Neuron (in vitro differentiated cells): ENCODE results near the gene PARK7.
"Not testable (repeated sequence)": the region's sequence is repeated elsewhere in the genome, so short reads cannot be mapped to it uniquely, and the experiment has no call there.

ENCODE experiments used
- H2AFZ ChIP-seq: one replicate; pipeline ENCODE4 v1.6.1; 2013; ENCODE audit warnings: low read depth, mild to moderate bottlenecking, inconsistent platforms, low read length, moderate library complexity
- H3K27me3 ChIP-seq: one replicate; pipeline ENCODE4 v1.6.1; 2013; ENCODE audit warnings: low read length; ENCODE audit not compliant: insufficient read depth
- H3K36me3 ChIP-seq: one replicate; pipeline ENCODE4 v1.6.1; 2013; ENCODE audit warnings: low read length; ENCODE audit not compliant: insufficient read depth
- H3K4me1 ChIP-seq: one replicate; pipeline ENCODE4 v1.6.1; 2013; ENCODE audit warnings: low read length; ENCODE audit not compliant: insufficient read depth
- H3K4me3 ChIP-seq: 2 replicates; pipeline ENCODE4 v1.5.1; 2013; ENCODE audit warnings: mild to moderate bottlenecking, low read length, moderate library complexity
- H3K9me3 ChIP-seq: one replicate; pipeline ENCODE4 v1.6.1; 2013; ENCODE audit warnings: low read length

PARK7 gene

DNA sequence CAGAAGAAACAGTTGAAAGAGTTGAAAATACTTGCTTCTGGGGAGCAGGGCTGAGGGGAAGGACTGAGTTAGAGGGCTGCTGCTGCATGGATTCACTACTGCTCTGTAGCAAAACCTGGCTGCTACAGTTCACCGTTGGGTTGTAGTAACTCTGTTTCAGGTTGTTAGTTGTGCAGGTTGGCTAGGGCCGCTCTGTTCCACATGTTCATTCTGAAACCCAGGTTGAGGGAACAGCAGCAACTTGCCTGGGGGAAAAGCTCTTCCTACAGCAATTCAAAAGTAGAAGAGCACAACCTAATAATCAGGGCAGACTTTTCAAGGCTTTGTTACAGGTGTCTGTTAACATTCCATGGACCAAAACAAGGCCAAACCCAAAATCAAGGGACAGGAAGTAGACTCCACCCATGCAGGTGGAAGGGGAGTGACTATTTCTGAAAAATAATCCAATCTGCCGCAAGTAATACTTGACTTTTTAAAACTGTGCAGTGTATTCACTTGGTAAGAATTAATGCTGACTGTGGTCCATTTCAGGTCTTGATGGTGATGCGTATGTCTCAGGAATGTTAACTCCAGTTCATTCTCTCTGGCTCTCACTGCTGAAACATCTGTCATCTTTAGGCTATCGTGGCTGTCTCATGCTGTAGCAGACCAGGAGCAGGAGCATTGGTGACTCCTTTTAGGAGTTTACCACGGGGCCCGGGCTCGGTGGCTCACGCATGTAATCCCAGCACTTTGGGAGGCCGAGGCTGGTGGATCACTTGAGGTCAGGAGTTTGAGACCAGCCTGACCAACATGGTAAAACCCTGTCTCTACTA, 5.1 kb upstream of the PARK7 start:
- peaks cover 4% of the 10 kb centered on the region for H3K4me1 ChIP-seq
- no peak overlapping the region for H2AFZ ChIP-seq
- H3K4me3 ChIP-seq = no peak overlapping the region
- H3K27me3 ChIP-seq = no peaks in the 10 kb centered on the region
- no peaks in the 10 kb centered on the region for H3K36me3 ChIP-seq
- H3K9me3 ChIP-seq = peaks cover under 1% of the 10 kb centered on the region

DNA sequence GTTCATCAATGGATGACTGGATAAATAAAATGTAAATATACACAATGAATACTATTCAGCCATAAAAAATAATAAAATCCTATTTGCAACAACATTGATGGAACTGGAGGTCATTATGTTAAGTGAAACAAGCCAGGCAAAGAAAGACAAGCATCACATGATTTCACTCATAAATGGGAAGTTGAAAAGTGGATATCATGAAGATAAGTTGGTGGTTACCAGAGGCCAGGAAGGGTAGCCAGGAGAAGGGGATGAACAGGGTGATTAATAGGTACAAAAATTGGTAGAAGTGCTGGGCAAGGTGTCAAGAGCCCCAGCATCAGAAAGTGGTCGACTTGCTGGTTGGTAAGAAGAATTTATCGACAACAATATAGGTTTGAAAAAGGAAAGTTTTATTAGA, 1.3 kb upstream of the PARK7 start:
- H3K9me3 ChIP-seq = no peaks in the 10 kb centered on the region
- peaks cover 15% of the 10 kb centered on the region for H3K4me1 ChIP-seq
- no peaks in the 10 kb centered on the region for H3K27me3 ChIP-seq
- H3K4me3 ChIP-seq = peak overlapping the region; percentile 82
- no peak overlapping the region for H2AFZ ChIP-seq
- peaks cover 13% of the 10 kb centered on the region for H3K36me3 ChIP-seq

DNA sequence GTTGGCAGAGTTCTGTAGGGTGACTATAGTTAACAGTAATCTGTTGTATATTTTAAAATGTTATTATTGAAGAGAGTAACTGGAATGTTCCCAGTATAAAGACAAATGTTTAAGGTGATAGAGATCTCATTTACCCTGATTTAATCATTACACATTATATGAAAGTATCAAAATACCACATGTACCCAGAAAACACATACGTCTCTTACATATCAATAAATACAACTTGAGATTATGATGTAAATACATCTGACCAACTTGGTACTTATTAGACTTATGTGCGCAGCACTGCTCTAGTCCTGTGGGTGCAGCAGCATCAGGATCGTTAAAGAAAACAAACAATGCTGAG, 670 bp upstream of the PARK7 start:
- no peaks in the 10 kb centered on the region for H3K9me3 ChIP-seq
- peak overlapping the region; percentile 82 for H3K4me3 ChIP-seq
- peaks cover 15% of the 10 kb centered on the region for H3K4me1 ChIP-seq
- H3K27me3 ChIP-seq = no peaks in the 10 kb centered on the region
- peaks cover 20% of the 10 kb centered on the region for H3K36me3 ChIP-seq
- peak overlapping the region; percentile 41 for H2AFZ ChIP-seq

DNA sequence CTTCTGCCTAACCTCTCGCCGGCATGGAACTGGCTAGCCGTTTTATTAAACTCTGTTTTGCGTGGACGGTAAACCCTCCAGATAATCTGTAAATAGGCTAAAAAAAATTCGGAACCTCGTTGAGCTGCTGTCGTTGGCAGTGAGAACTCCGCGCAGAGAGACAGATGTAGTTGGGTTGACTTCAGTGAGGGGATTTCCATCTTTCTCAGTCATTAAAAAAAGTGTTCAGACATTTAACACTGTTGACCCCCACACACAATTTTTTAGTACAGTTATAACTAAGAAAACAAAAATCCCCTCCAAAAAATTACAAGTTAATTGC, 464 bp downstream of the PARK7 start:
- no peak overlapping the region for H2AFZ ChIP-seq
- no peaks in the 10 kb centered on the region for H3K9me3 ChIP-seq
- peaks cover 15% of the 10 kb centered on the region for H3K4me1 ChIP-seq
- peaks cover 31% of the 10 kb centered on the region for H3K36me3 ChIP-seq
- no peaks in the 10 kb centered on the region for H3K27me3 ChIP-seq
- peak overlapping the region; percentile 82 for H3K4me3 ChIP-seq

DNA sequence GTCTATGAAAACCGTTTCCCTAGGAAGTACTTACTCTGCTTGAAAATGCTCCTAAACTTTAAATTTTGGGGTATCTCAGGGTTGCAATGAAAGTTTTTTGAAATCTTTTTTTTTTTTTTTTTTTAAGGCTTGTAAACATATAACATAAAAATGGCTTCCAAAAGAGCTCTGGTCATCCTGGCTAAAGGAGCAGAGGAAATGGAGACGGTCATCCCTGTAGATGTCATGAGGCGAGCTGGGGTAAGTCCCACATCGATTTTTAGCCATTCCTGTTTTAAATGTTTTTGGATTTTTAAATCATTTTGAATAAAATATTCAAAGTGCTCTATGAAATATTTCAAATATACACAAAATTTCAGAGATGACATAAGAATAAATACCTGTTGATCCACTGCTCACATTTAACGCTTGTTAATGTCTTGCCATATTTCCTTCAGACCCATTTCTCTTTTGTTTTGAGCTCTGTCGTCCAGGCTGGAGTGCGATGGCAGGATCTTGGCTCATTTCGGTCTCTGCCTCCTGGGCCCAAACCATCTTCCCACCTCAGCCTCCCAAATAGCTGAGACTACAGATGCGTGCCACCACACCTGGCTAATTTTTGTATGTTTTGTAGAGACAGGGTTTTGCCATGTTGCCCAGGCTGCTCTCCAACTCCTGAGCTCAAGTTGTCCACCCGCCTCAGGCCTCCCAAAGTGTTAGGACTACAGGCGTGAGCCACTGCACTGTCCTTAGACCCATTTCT, 1.3 kb downstream of the PARK7 start:
- Histone ChIP-seq H3K9me3 (no peaks in the 10 kb centered on the region), H3K4me3 (peak overlapping the region; percentile 82), H3K4me1 (peaks cover 15% of the 10 kb centered on the region), H2AFZ (no peak overlapping the region), H3K27me3 (no peaks in the 10 kb centered on the region), H3K36me3 (peaks cover 39% of the 10 kb centered on the region)

DNA sequence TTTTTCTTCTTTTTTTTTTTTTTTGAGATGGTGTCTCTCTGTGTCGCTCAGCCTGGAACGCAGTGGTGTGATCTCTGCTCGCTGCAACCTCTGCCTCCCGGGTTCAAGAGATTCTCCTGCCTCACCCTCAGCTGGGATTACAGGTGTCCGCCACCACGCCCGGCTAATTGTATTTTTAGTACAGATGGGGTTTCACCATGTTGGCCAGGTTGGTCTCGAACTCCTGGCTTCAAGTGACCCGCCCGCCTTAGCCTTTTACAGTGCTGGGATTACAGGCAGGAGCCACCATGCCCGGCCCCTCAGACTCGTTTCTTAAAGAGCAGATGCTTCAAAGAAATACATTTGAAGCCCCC, 1.8 kb downstream of the PARK7 start:
- not testable (repeated sequence) for H2AFZ ChIP-seq, H3K9me3 ChIP-seq, H3K27me3 ChIP-seq, H3K4me3 ChIP-seq
- H3K4me1 ChIP-seq = peaks cover 15% of the 10 kb centered on the region
- peaks cover 42% of the 10 kb centered on the region for H3K36me3 ChIP-seq

DNA sequence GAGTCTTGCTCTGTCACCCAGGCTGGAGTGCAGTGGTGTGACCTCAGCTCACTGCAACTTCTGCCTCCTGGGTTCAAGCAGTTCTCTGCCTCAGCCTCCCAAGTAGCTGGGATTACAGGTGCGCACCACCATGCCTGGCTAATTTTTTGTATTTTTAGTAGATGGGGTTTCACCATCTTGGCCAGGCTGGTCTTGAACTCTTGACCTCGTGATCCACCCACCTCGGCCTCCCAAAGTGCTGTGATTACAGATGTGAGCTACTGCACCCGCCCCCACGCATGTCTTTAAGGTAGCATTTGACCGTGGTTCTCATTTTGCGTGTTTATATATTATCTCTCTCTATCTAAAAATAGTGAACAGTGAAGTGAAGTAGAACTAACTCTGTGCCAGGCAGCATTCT, 2.3 kb downstream of the PARK7 start:
- H3K27me3 ChIP-seq, H2AFZ ChIP-seq, H3K9me3 ChIP-seq, H3K4me3 ChIP-seq: not testable (repeated sequence)
- Histone ChIP-seq H3K4me1 (peaks cover 15% of the 10 kb centered on the region), H3K36me3 (peaks cover 46% of the 10 kb centered on the region)

DNA sequence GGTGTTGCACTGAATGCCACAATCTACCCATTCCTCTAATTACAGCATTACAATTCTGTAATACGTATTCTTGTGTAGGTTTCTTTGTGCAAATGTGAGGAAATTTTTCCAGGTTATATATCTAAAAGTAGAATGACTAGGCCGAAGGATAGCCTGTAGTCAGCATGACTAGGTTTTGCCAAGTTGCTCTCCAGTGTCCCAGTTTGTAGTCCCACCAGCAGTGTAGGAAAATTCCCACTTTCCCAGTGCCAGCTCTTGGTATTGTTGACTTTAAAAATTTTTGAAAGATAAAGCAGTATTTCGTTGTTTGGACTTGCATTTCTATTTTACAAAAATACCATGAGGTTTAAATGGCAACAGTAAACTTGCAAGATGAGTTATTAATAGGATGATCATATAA, 3.0 kb downstream of the PARK7 start:
- Histone ChIP-seq H3K27me3 (no peaks in the 10 kb centered on the region), H3K36me3 (peaks cover 51% of the 10 kb centered on the region), H3K9me3 (no peaks in the 10 kb centered on the region), H3K4me3 (no peak overlapping the region), H3K4me1 (peaks cover 15% of the 10 kb centered on the region), H2AFZ (no peak overlapping the region)

DNA sequence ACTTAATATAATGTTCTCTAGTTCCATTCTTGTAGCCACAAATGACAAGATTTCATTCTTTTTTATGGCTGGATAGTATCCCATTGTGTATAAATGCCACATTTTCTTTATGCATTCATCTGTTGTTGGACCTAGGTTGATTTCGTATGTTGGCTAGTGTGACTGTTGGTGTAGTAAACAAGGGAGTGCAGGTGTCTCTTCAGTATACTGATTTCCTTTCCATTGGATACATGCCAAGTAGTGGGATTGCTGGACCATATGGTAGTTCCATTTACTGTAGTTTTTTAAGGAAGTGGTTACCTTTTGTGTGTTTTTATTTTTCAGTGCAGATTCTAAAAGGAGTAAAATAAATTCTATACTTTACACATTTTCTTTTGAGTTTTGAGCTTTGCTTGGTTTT, 5.7 kb downstream of the PARK7 start:
- Histone ChIP-seq H3K36me3 (peaks cover 74% of the 10 kb centered on the region), H3K4me3 (no peak overlapping the region), H3K27me3 (no peaks in the 10 kb centered on the region), H3K9me3 (no peaks in the 10 kb centered on the region), H3K4me1 (peaks cover 9% of the 10 kb centered on the region), H2AFZ (no peak overlapping the region)

DNA sequence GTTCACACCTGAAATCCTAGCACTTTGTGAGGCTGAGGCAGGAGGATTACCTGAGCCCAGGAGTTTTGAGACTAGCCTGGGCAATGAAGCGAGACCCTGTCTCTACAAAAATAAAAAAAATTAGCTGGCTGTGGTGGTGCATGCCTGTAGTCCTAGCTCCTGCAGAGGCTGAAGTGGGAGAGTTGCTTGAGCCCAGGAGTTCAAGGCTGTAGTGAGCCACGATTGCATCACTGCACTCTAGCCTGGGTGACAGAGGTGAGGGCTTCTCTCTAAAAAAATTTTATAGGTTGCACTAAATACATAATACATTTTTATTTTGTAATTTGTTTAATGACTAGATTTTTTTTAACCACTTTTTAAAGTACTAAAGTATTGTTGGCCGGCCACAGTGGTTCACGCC, 6.1 kb downstream of the PARK7 start:
- H3K36me3 ChIP-seq = peaks cover 76% of the 10 kb centered on the region
- H3K9me3 ChIP-seq = no peaks in the 10 kb centered on the region
- no peak overlapping the region for H2AFZ ChIP-seq
- H3K4me1 ChIP-seq = peaks cover 5% of the 10 kb centered on the region
- H3K4me3 ChIP-seq = no peak overlapping the region
- H3K27me3 ChIP-seq = no peaks in the 10 kb centered on the region

DNA sequence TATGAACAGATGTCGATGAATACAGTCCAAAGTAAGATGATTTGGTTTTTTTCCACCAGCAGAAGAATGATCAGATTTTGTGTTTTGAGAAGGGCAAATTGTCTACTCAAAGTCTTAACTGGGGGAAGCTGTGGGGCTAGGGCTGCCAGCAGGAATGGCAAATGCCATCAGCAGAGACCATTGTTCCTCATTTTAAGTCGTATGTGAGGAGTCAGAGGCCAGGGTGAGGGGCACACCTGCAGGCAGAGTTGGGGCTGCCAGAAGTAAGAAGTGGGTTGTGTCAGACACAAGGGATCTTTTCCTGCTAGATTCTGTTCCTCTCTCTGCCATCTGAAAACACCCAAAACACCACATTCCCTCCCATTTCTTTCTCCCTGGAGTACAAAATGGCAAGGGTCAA, 8.7 kb downstream of the PARK7 start:
- Histone ChIP-seq H3K36me3 (peaks cover 67% of the 10 kb centered on the region), H3K4me3 (no peak overlapping the region), H3K4me1 (no peaks in the 10 kb centered on the region), H3K27me3 (no peaks in the 10 kb centered on the region), H2AFZ (no peak overlapping the region), H3K9me3 (no peaks in the 10 kb centered on the region)

DNA sequence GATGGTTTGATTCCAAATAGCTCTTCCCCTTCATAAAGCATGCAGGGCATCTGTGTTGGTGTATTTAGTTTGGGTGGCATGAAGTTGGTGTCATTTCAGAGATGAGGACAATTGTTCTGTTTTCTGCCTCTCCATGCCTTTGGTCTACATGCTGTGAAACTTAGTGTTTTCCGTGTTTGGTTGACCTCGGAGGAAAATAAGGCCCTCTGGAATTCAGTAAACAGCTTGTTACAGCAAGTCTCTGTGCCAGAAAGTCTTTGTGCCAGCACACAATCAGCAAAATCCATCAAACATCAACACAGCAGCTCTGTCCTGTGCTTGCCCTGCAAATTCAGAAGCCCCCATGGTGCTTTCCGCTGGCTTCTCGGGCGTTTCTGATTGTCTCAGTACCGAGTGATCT, 9.5 kb downstream of the PARK7 start:
- H3K4me3 ChIP-seq = no peak overlapping the region
- H3K36me3 ChIP-seq = peaks cover 62% of the 10 kb centered on the region
- H3K9me3 ChIP-seq = no peaks in the 10 kb centered on the region
- no peak overlapping the region for H2AFZ ChIP-seq
- no peaks in the 10 kb centered on the region for H3K27me3 ChIP-seq
- no peaks in the 10 kb centered on the region for H3K4me1 ChIP-seq

DNA sequence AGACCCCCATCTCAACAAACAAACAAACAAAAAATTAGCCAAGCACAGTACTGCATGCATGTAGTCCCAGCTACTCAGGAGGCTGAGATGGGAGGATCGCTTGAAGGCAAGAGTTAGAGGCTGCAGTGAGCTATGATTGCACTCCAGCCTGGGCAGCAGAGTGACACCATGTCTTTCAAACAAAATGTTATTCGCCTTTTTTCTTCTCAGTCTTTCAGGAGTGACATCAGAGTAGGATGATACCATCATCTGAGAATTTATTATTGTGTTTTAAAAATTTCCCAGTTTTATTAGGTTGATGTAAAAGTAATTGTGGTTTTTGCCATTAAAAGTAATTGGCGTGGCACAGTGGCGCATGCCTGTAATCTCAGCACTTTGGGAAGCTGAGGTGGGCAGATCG, 10.8 kb downstream of the PARK7 start:
- Histone ChIP-seq H3K4me1 (no peaks in the 10 kb centered on the region), H3K4me3 (no peak overlapping the region), H3K27me3 (no peaks in the 10 kb centered on the region), H3K36me3 (peaks cover 58% of the 10 kb centered on the region), H3K9me3 (no peaks in the 10 kb centered on the region), H2AFZ (no peak overlapping the region)

DNA sequence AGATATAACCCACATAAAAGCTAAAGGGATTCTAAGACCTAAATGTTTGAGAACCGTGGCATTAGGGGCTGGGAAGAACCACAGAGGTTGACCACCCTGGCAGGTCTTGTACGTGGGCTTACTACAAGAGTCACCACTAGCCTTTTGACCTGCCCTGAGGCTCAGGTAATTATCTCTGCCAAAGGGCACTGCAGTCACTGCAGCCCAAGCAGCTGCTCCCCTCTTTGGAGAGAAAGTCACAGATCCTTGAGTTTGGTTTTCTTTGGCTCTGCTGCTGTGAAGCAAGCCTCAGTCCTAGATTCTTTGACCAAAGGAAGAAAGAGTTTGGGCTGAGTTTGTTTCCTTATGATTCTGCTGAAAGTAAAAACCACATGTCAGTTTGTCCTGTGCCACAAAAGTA, 11.6 kb downstream of the PARK7 start:
- Histone ChIP-seq H3K27me3 (no peaks in the 10 kb centered on the region), H3K36me3 (peaks cover 55% of the 10 kb centered on the region), H3K9me3 (no peaks in the 10 kb centered on the region), H2AFZ (no peak overlapping the region), H3K4me1 (no peaks in the 10 kb centered on the region), H3K4me3 (no peak overlapping the region)
